ENCODE results near the gene MLLT10. TPM values are rescaled to one million over a fixed set of nuclear protein-coding genes. Genes with fewer than 3 reads are reported as not detected.

The MLLT10 gene
- total RNA-seq, 6 experiments from 2014 or later = 15.8 to 49.4 (median 20.1) TPM

GRCh38 chr10:21525367-21526187, 8.5 kb upstream of the MLLT10 start, which contains the start of gene SKIDA1:
Gene SKIDA1 (minus strand): TSS chr10:21525682. CDS start chr10:21517822, 7,860 bp downstream.
- H3K9me3 ChIP-seq = no peaks in the 10 kb centered on the region
- intact Hi-C loops (cut with DNase I) = no loop called here
- peak; percentile 17 for TF ChIP-seq POLR2A (IDR thresholded peaks at IDR 0.05)
- peak in 1 of 4 donors; percentile 10 for TF ChIP-seq CTCF (IDR thresholded peaks at IDR 0.05)

GRCh38 chr10:21526188-21526859, 7.7 kb upstream of the MLLT10 start:
- TF ChIP-seq CTCF (IDR thresholded peaks at IDR 0.05) (no peak), POLR2A (IDR thresholded peaks at IDR 0.05) (peak; percentile 31)
- Histone ChIP-seq H3K4me1 (no peaks in the 10 kb centered on the region), H3K36me3 (no peaks in the 10 kb centered on the region), H3K27me3 (no peaks in the 10 kb centered on the region), H3K9me3 (no peaks in the 10 kb centered on the region), H3K27ac (peak overlapping the region; percentile 89 to 96 (median 94)), H3K4me3 (peak overlapping the region; percentile 64 to 66 (median 64))
- peak; percentile 79 to 84 (median 81) for DNase-seq
- intact Hi-C loops (cut with DNase I) = no loop called here
- WGBS (ENCODE audit: insufficient coverage, low coverage, low lambda C conversion rate, missing lambda C conversion rate) = under 1% methylated on average over 33 of the region's 56 CpGs
- ATAC-seq = peak; percentile 47 to 60 (median 54)

More at GRCh38 chr10:21525367-21526187, 8.5 kb upstream of the MLLT10 start, which contains the start of gene SKIDA1:
- no peaks in the 10 kb centered on the region for H3K27me3 ChIP-seq
- peak; percentile 81 to 88 (median 84) for ATAC-seq
- under 1% methylated on average over 19 of the region's 64 CpGs for WGBS (ENCODE audit: insufficient coverage, low coverage, low lambda C conversion rate, missing lambda C conversion rate)
- peak; percentile 90 to 94 (median 92) for DNase-seq
- no peaks in the 10 kb centered on the region for H3K36me3 ChIP-seq
- H3K27ac ChIP-seq = peak within 1 kb of the TSS; percentile 89 to 96 (median 94)
- H3K4me1 ChIP-seq = peaks cover 0 to 2% (median 0%) of the 10 kb centered on the region in 4 donors
- peak within 1 kb of the TSS; percentile 64 to 66 (median 64) for H3K4me3 ChIP-seq

DNA sequence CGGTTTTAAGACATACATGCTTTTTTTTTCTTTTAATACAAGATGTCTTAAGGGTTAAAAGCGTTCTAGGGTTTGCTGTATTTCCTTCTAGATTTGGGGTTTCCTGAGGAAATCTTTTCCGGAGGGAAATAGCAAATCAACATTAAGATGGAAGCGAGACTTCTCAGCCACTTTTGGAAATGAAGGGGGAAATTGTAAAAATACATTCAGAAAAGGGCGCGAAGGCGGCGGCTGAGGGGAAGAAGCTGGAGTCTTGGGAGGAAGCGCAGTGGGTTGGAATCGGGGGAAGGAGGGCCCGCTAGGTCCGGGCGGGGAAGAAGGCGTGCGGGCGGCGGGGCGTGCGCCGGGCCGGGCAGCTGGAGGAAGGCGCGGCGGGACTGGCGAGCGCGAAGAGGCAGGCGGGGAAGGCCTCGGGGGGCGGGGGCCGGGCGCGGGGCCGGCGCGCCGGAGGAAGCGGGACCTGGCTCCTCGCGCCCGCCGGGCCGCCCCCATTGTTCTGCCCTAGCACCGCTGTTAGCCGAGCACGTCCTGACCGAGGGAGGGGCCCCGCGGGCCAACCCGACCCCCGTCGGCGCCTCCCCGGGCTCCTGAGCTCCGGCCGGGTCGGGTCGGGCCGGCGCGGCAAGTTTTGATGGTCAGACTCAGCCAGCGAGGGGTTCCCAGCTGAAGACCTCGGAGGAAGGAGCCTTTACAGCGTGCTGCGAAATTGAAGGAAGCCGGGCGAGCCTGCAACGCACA, 7.0 kb upstream of the MLLT10 start:
- intact Hi-C loops (cut with DNase I) = no loop called here
- Histone ChIP-seq H3K9me3 (no peaks in the 10 kb centered on the region), H3K27ac (peak overlapping the region; percentile 89 to 96 (median 94)), H3K4me1 (peaks cover 0 to 2% (median 0%) of the 10 kb centered on the region in 4 donors), H3K4me3 (peak overlapping the region; percentile 64 to 66 (median 64)), H3K27me3 (no peaks in the 10 kb centered on the region), H3K36me3 (no peaks in the 10 kb centered on the region)
- TF ChIP-seq POLR2A (IDR thresholded peaks at IDR 0.05) = peak; percentile 13
- TF ChIP-seq CTCF (IDR thresholded peaks at IDR 0.05) = no peak
- ATAC-seq (peak; percentile 37 to 54 (median 46)), DNase-seq (peak; percentile 77 to 80 (median 77))
- under 1% methylated on average over 39 of the region's 68 CpGs for WGBS (ENCODE audit: insufficient coverage, low coverage, low lambda C conversion rate, missing lambda C conversion rate)

GRCh38 chr10:21527598-21528235, 6.3 kb upstream of the MLLT10 start:
- intact Hi-C loops (cut with DNase I) = no loop called here

More at GRCh38 chr10:21527598-21528235, 6.3 kb upstream of the MLLT10 start:
- Histone ChIP-seq H3K27ac (peak overlapping the region; percentile 89 to 96 (median 94)), H3K9me3 (no peaks in the 10 kb centered on the region), H3K4me1 (peaks cover 0 to 9% (median under 1%) of the 10 kb centered on the region in 4 donors), H3K36me3 (no peaks in the 10 kb centered on the region), H3K27me3 (no peaks in the 10 kb centered on the region), H3K4me3 (peak overlapping the region; percentile 64 to 66 (median 64))
- no peak for TF ChIP-seq POLR2A (IDR thresholded peaks at IDR 0.05)
- no peak for TF ChIP-seq CTCF (IDR thresholded peaks at IDR 0.05)
- DNase-seq (no peak), ATAC-seq (no peak)
- 14% methylated on average over 18 of the region's 18 CpGs for WGBS (ENCODE audit: insufficient coverage, low coverage, low lambda C conversion rate, missing lambda C conversion rate)

All from right lobe of liver (tissue), 6 donors.